PC-3 (cell line): ENCODE results near the gene SVIL. TPM values are rescaled to one million over a fixed set of nuclear protein-coding genes. Genes with fewer than 3 reads are reported as not detected.
A peak's percentile ranks its signal among the peaks of the same experiment; 100 is the strongest.

Source experiments
- ATAC-seq: fragments of 200-7000 bp; cut with Tn5 transposase; 2 replicates; pipeline ENCODE4 v1.9.1; 2020; ENCODE audit warnings: mild to moderate bottlenecking, moderate library complexity
- BruUV-seq: library from RNA; stranded (reverse); fragments of 400-500 nt; replicated peaks from 2 replicates; lab custom pipeline; 2021; lab: Mats Ljungman, UMichigan
- CTCF ChIA-PET: fragments of 300-600 bp; sonication (Branson Sonifier 250); formaldehyde crosslinking; loops from one replicate; lab custom pipeline; 2022; ENCODE audit warnings: antibody characterized with exemption; lab: Charles Lee
- POLR2A ChIA-PET: fragments of 300-600 bp; sonication (Branson Sonifier 250); formaldehyde crosslinking; loops from one replicate; lab custom pipeline; 2022; ENCODE audit warnings: antibody characterized with exemption; ENCODE audit not compliant: unreplicated experiment; lab: Charles Lee
- DNase-seq: peaks from one replicate; pipeline ENCODE4 v3.0.0-alpha.2; 2015
- H2AFZ ChIP-seq: fragments of 300-600 bp; sonication (generic); 2 replicates; pipeline ENCODE4 v1.6.0; 2016; ENCODE audit warnings: antibody characterized with exemption, low read length
- H3F3A ChIP-seq: fragments of 300-600 bp; sonication (generic); one replicate; pipeline ENCODE4 v1.6.0; 2017; ENCODE audit warnings: antibody characterized with exemption, low read length, control low read depth, mild to moderate bottlenecking; ENCODE audit not compliant: unreplicated experiment
- H3K27ac ChIP-seq: fragments of 300-600 bp; sonication (generic); 2 replicates; pipeline ENCODE4 v1.5.1; 2016; ENCODE audit warnings: mild to moderate bottlenecking, low read length
- H3K27me3 ChIP-seq: fragments of 300-600 bp; sonication (generic); 2 replicates; pipeline ENCODE4 v1.6.1; 2016; ENCODE audit warnings: low read length, mixed read lengths
- H3K36me3 ChIP-seq: fragments of 300-600 bp; sonication (generic); 2 replicates; pipeline ENCODE4 v1.6.1; 2016; ENCODE audit warnings: low read depth, mixed run types, low read length, mixed read lengths
- H3K4me1 ChIP-seq: fragments of 300-600 bp; sonication (generic); 2 replicates; pipeline ENCODE4 v1.5.1; 2016; ENCODE audit warnings: low read length; ENCODE audit not compliant: insufficient read depth
- H3K4me2 ChIP-seq: fragments of 300-600 bp; sonication (generic); 2 replicates; pipeline ENCODE4 v1.6.0; 2016; ENCODE audit warnings: low read length
- H3K4me3 ChIP-seq: fragments of 300-600 bp; sonication (generic); 2 replicates; pipeline ENCODE4 v1.5.1; 2016; ENCODE audit warnings: mild to moderate bottlenecking, low read length, mixed read lengths
- H3K79me2 ChIP-seq: fragments of 300-600 bp; sonication (generic); 2 replicates; pipeline ENCODE4 v1.6.1; 2017; ENCODE audit warnings: low read length, mixed read lengths
- H3K9ac ChIP-seq: fragments of 300-600 bp; sonication (generic); 2 replicates; pipeline ENCODE4 v1.6.0; 2016; ENCODE audit warnings: mild to moderate bottlenecking, low read length
- H3K9me2 ChIP-seq: fragments of 300-600 bp; sonication (generic); replicated peaks from 2 replicates; pipeline ENCODE4 v1.6.1; 2016; ENCODE audit warnings: mixed run types, low read length, mixed read lengths
- H3K9me3 ChIP-seq: fragments of 300-600 bp; sonication (generic); 2 replicates; pipeline ENCODE4 v1.6.1; 2016; ENCODE audit warnings: low read length, mixed read lengths
- H4K20me1 ChIP-seq: fragments of 300-600 bp; sonication (generic); 2 replicates; pipeline ENCODE4 v1.6.1; 2016; ENCODE audit warnings: low read length, mixed read lengths
- CTCF ChIP-seq: fragments of 300-600 bp; sonication (generic); conservative IDR thresholded peaks from 2 replicates; pipeline ENCODE4 v1.5.1; 2017; ENCODE audit warnings: antibody characterized with exemption, low read depth, mild to moderate bottlenecking, low read length
- EZH2 ChIP-seq: fragments of 300-600 bp; sonication (generic); IDR thresholded peaks from one replicate; pipeline ENCODE4 v1.6.1; 2017; ENCODE audit warnings: antibody characterized with exemption, mild to moderate bottlenecking, low read length; ENCODE audit not compliant: unreplicated experiment
- EZH2phosphoT487 ChIP-seq: fragments of 300-600 bp; sonication (generic); IDR thresholded peaks from 2 replicates; pipeline ENCODE4 v1.6.1; 2018; ENCODE audit warnings: mild to moderate bottlenecking, antibody characterized with exemption, low read length, borderline replicate concordance
- intact Hi-C: fragments of 100-400 bp; cut with micrococcal nuclease; formaldehyde crosslinking; loops from 2 replicates; pipeline ENCODE4 v1.9.0; 2023
- total RNA-seq: library from RNA; depleted of rRNA; stranded (reverse); fragments of >200 nt; gene quantifications from 2 replicates; pipeline ENCODE4 v1.2.3, GENCODE V29; 2014

SVIL gene
- total RNA-seq, 1 experiment from 2014 or later: 19.2 TPM

DNA sequence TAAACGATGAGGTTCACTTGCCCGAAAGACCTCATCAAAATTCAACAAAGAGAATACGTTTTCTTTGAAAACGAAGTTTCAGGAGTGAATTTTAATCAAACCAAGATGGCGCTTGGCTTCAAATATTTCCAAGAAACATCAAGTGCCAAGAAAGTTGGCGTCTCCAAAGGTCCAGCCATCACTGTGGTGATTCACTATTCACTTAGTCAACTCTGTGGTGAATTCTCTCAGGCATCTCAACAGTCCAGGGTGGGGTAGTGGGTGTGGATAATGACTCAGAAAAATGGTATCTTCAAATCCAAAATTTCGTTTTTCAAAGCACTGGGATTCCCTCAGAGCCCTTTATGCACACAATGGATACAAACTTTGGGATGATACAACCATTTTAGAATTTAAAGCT is 133.1 kb downstream of the SVIL start:
- H4K20me1 ChIP-seq: no peaks in the 10 kb centered on the region
- H3K4me1 ChIP-seq: peaks cover 14% of the 10 kb centered on the region
- no peak overlapping the region for H3K4me3 ChIP-seq
- H2AFZ ChIP-seq: no peak overlapping the region
- peak overlapping the region; percentile 49; the same call in 1 of the 2 replicates for H3K4me2 ChIP-seq
- DNase-seq: peak; percentile 93
- H3F3A ChIP-seq: no peaks in the 10 kb centered on the region
- peak; percentile 99 for ATAC-seq
- no peaks in the 10 kb centered on the region for H3K27me3 ChIP-seq
- ChIA-PET CTCF (interaction anchor here (1.3 kb wide), 1 partner anchor 11 kb away, joined by 8 read pairs; no protein-coding TSS in a partner anchor), POLR2A (no interaction called here)
- peak overlapping the region; percentile 83 for H3K27ac ChIP-seq
- no peak for TF ChIP-seq CTCF
- no peak for TF ChIP-seq EZH2phosphoT487
- no peak for TF ChIP-seq EZH2
- no peaks in the 10 kb centered on the region for H3K79me2 ChIP-seq
- H3K36me3 ChIP-seq: peaks cover 17% of the 10 kb centered on the region; the same call in 1 of the 2 replicates
- intact Hi-C loops: loop anchor here (1.0 kb wide), 1 partner anchor 34 kb away; no protein-coding TSS in a partner anchor
- no peaks in the 10 kb centered on the region for H3K9me2 ChIP-seq
- H3K9me3 ChIP-seq: no peaks in the 10 kb centered on the region
- H3K9ac ChIP-seq: peak overlapping the region; percentile 26; the same call in 1 of the 2 replicates
- BruUV-seq: no TSS peak

- POLR2A ChIA-PET: no interaction called here
These were observed 134.7 kb downstream of the SVIL start for GRCh38 chr10:29499993-29500537.

More at GRCh38 chr10:29499993-29500537, 134.7 kb downstream of the SVIL start:
- H3K27me3 ChIP-seq: no peaks in the 10 kb centered on the region
- H4K20me1 ChIP-seq: no peaks in the 10 kb centered on the region
- H3K36me3 ChIP-seq: peaks cover 17% of the 10 kb centered on the region; the same call in 1 of the 2 replicates
- H3K4me3 ChIP-seq: no peak overlapping the region
- no peak overlapping the region for H3K27ac ChIP-seq
- H3K9ac ChIP-seq: no peak overlapping the region
- H3K4me2 ChIP-seq: no peak overlapping the region
- DNase-seq (no peak), ATAC-seq (no peak)
- H3K9me3 ChIP-seq: no peaks in the 10 kb centered on the region
- intact Hi-C loops: no loop called here
- no peaks in the 10 kb centered on the region for H3K79me2 ChIP-seq
- H3F3A ChIP-seq: no peaks in the 10 kb centered on the region
- no peak overlapping the region for H2AFZ ChIP-seq
- CTCF ChIA-PET: no interaction called here
- H3K9me2 ChIP-seq: no peaks in the 10 kb centered on the region
- TF ChIP-seq EZH2phosphoT487: no peak
- no peak for TF ChIP-seq CTCF
- TF ChIP-seq EZH2: no peak
- H3K4me1 ChIP-seq: peaks cover 14% of the 10 kb centered on the region
- no TSS peak for BruUV-seq
